Retinal pigment epithelial cell (primary cell): ENCODE results near the gene CST3.
A peak's percentile ranks its signal among the peaks of the same experiment; 100 is the strongest.
"Not testable (repeated sequence)": the region's sequence is repeated elsewhere in the genome, so short reads cannot be mapped to it uniquely, and the experiment has no call there.

ENCODE experiments used
- DNase-seq: peaks from one replicate; pipeline ENCODE4 v3.0.0-alpha.2; 2010; ENCODE audit warnings: low read depth
- H3K4me3 ChIP-seq: 2 replicates; pipeline ENCODE4 v1.5.1; 2011; ENCODE audit warnings: mild to moderate bottlenecking, low read length, control low read depth, moderate library complexity
- TF ChIP-seq, protein P1 (sequence below): conservative IDR thresholded peaks from 2 replicates; pipeline ENCODE4 v1.5.1; 2011; ENCODE audit warnings: low read depth, low read length, control low read depth, inconsistent platforms

Gene CST3, protein sequence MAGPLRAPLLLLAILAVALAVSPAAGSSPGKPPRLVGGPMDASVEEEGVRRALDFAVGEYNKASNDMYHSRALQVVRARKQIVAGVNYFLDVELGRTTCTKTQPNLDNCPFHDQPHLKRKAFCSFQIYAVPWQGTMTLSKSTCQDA

DNA sequence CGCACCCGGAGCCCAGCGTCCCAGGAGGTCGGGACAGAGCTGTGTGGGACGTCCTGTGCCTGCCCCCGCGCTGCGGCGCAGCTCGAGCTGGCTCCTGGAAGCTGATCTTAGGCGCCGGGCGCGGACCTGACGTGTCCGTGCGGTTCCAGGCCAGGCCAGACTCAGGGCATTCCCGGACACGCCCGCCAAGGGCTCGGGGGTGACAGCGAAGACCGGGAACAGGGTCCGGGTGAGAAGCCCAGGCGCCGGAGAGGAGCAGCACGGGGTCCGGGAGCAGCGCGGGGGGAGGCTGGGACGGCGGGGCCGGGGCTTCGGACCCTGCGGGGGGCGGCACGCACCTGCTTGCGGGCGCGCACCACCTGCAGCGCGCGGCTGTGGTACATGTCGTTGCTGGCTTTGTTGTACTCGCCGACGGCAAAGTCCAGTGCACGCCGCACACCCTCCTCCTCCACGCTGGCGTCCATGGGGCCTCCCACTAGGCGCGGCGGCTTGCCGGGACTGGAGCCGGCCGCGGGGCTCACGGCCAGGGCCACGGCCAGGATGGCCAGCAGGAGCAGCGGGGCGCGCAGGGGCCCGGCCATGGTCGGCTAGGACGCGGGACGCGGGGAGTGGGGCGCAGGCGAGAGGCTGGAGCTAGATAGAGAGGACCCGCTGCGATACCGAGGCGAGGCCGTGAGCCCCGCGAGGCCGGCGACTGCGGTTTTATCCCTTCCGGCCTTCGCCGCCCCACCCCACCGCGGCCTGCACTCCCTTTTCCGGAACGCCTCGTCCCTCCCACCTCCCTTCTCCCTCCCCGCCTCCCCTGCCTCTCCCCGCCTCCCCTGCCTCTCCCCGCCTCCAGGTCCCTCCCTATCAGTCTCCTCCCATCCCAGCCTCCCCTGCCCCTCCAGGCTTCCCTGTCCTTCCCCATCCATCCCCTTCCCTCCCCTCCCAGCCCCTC is at the start of gene CST3:
TSS of gene CST3 (minus strand) at position 674 of the 940 bp plus-strand sequence. CDS start at position 581, 93 bp downstream.
- peak; percentile 52 for DNase-seq
- peak within 1 kb of the TSS; percentile 71 for H3K4me3 ChIP-seq
- TF ChIP-seq, protein P1, sequence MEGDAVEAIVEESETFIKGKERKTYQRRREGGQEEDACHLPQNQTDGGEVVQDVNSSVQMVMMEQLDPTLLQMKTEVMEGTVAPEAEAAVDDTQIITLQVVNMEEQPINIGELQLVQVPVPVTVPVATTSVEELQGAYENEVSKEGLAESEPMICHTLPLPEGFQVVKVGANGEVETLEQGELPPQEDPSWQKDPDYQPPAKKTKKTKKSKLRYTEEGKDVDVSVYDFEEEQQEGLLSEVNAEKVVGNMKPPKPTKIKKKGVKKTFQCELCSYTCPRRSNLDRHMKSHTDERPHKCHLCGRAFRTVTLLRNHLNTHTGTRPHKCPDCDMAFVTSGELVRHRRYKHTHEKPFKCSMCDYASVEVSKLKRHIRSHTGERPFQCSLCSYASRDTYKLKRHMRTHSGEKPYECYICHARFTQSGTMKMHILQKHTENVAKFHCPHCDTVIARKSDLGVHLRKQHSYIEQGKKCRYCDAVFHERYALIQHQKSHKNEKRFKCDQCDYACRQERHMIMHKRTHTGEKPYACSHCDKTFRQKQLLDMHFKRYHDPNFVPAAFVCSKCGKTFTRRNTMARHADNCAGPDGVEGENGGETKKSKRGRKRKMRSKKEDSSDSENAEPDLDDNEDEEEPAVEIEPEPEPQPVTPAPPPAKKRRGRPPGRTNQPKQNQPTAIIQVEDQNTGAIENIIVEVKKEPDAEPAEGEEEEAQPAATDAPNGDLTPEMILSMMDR, result no peak

DNA sequence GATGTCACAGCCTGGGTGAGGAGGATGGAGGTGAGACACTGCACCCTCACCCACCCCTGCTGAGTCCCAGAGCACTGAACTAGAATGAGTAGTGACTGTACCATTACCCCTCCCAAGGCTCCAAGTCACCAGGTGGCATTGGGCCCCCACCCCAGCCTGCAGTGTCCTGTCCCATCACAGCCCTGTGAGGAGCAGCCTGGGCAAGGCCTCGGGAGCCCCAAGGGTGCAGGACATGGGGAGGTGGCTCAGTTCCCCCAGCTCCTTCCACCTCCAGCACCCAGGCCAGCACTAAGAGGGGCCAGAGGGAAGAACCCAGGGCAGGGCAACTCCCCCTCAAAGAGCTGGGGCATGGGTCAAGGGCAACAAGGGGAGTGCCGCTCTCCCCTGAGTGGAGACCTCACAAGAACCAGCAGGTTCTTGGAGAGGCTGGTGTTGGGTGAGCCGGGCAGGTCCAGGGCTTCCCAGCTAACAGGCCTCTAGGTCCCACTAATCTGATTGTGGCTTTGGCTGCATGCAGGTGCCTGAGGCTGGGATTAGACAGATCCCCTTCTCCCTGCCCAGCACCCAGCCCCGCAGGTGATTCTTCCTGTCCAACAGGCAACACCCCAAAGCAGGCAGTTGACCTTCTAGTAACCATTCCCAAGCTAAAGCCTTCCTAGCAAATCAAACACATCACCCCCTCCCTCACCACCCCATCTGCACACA is 48.4 kb upstream of the CST3 start:
- DNase-seq, result no peak
- TF ChIP-seq, protein P1, result no peak
- H3K4me3 ChIP-seq, result no peak overlapping the region

DNA sequence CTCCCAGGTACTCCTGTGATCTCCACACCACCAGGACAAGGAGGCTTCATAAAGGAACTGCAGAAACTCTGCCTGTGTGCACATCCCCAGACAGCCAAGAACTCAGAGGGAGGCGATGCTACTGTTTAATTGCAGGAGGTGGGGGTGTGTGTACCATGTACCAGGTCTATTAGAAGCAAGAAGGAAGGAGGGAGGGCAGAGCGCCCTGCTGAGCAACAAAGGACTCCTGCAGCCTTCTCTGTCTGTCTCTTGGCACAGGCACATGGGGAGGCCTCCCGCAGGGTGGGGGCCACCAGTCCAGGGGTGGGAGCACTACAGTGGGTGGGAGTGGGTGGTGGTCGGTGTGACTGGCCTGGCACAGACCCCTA is 47.8 kb upstream of the CST3 start:
- H3K4me3 ChIP-seq, DNase-seq: not testable (repeated sequence)

DNA sequence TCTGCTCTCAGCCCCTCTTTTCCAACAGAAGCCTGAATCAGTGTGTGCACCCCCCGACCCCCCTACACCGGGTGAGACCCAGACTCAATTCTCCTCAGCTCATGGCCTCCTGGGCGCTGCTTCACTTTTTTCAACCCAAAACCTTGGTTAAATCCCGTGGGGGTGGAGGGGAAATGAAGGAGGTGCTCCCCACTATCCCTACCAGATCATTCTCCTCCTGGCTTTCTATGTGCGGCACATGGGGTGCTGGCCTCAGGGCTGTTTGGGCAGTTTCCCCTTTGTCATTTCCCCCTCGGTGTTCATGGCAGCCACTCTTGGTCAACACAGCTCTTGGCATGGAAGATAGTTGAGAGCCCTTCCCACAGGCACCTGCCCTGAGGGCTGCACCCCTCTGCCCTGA is 46.5 kb upstream of the CST3 start:
- H3K4me3 ChIP-seq, result no peak overlapping the region
- TF ChIP-seq, protein P1, result no peak
- no peak for DNase-seq

DNA sequence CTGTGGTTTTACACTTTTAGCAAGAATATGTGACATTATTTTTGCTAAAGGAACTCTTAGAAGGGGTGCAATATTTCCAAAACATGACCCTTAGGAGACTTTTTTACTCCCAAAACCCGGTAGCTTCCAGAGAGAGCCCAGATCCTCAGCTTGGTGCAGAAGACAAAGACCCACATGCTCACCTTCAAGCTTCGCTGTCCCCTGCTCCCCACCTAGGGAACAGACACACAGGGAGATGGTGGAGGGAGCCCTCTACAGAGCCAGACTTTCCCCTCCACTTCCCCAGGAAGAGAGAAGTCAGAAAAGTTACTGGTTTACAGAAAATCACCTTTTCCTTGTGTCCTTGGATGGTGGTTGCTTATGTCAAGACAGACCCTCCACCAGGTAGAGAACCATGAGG is 46.1 kb upstream of the CST3 start:
- DNase-seq, result no peak
- TF ChIP-seq, protein P1, result no peak
- no peak overlapping the region for H3K4me3 ChIP-seq

DNA sequence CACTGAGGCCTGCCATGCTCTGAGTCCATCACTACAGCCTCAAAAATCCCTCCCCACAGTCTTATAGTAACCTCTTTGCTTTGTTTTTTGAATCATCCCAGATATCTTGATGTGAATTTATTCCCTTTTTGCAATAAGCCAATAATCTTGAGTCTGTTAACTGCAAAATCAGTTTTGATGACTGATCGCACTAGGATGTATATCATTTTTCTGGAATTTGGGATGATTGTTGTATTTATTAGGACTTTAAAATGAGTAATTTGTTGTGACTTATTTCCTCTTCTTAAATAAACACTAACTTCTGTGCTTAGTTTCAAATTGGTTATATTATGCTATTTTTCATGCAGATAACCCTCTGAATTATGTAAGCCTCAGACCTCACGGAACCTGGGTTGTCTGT is 45.5 kb upstream of the CST3 start:
- TF ChIP-seq, protein P1, result no peak
- DNase-seq, result no peak
- no peak overlapping the region for H3K4me3 ChIP-seq

DNA sequence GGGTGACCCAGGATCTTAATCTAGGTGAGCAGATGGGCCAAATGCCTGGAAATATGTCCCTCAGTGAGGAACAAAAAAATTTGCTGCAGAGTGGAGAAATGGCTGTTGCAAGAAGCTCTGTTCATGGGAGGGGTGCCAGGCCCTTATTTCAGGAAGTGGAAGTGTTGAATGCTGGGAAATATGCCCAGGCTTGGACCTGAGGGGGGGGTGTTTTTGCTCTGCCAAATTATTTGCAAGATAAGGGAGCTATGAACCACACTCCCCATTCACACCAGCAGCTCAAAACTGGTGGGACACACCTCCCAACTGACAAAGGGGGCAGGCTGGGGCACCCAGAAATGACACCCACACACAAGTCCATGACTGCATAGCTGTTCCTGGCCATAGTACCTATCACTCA is 42.4 kb upstream of the CST3 start:
- H3K4me3 ChIP-seq, result no peak overlapping the region
- TF ChIP-seq, protein P1, result no peak
- no peak for DNase-seq
